Jurkat, Clone E6-1 (cell line): ENCODE data around the gene PHYKPL.
"Not testable (repeated sequence)": the region's sequence is repeated elsewhere in the genome, so short reads cannot be mapped to it uniquely, and the experiment has no call there.

ENCODE experiments used
- DNase-seq: peaks from one replicate; pipeline ENCODE4 v3.0.0-alpha.2; 2011; ENCODE audit warnings: low read depth, low spot score
- H3K4me3 ChIP-seq: 2 replicates; pipeline ENCODE4 v1.5.1; 2011; ENCODE audit warnings: mild to moderate bottlenecking, low read length, control low read depth, moderate library complexity

The PHYKPL gene

GRCh38 chr5:178229111-178229510 lies 3.5 kb downstream of the PHYKPL start:
- H3K4me3 ChIP-seq, DNase-seq: not testable (repeated sequence)

- no peak overlapping the region for H3K4me3 ChIP-seq
- DNase-seq: no peak
These were observed 4.0 kb downstream of the PHYKPL start for GRCh38 chr5:178228609-178229008.

GRCh38 chr5:178227929-178228328 lies 4.7 kb downstream of the PHYKPL start:
- DNase-seq: no peak
- no peak overlapping the region for H3K4me3 ChIP-seq

- DNase-seq: no peak
- H3K4me3 ChIP-seq: no peak overlapping the region
These were observed 5.4 kb downstream of the PHYKPL start for GRCh38 chr5:178227138-178227659.

GRCh38 chr5:178225174-178225573 lies 7.4 kb downstream of the PHYKPL start:
- no peak overlapping the region for H3K4me3 ChIP-seq
- DNase-seq: no peak

- no peak for DNase-seq
These were observed 8.2 kb downstream of the PHYKPL start for GRCh38 chr5:178224403-178224802.

GRCh38 chr5:178223828-178224335 lies 8.7 kb downstream of the PHYKPL start:
- H3K4me3 ChIP-seq: no peak overlapping the region
- no peak for DNase-seq

More at GRCh38 chr5:178224403-178224802, 8.2 kb downstream of the PHYKPL start:
- H3K4me3 ChIP-seq: no peak overlapping the region

GRCh38 chr5:178223196-178223773 lies 9.3 kb downstream of the PHYKPL start:
- H3K4me3 ChIP-seq: no peak overlapping the region
- no peak for DNase-seq

- DNase-seq: no peak
- no peak overlapping the region for H3K4me3 ChIP-seq
These were observed 10.3 kb downstream of the PHYKPL start for GRCh38 chr5:178222292-178222691.

- DNase-seq: no peak
- no peak overlapping the region for H3K4me3 ChIP-seq
These were observed 10.7 kb downstream of the PHYKPL start for GRCh38 chr5:178221853-178222252.

GRCh38 chr5:178221282-178221681 lies 11.3 kb downstream of the PHYKPL start:
- DNase-seq: no peak
- no peak overlapping the region for H3K4me3 ChIP-seq

GRCh38 chr5:178218827-178219226 lies 13.8 kb downstream of the PHYKPL start:
- no peak overlapping the region for H3K4me3 ChIP-seq
- DNase-seq: no peak

GRCh38 chr5:178218237-178218776 lies 14.3 kb downstream of the PHYKPL start:
- DNase-seq: no peak
- H3K4me3 ChIP-seq: no peak overlapping the region

- no peak for DNase-seq
- H3K4me3 ChIP-seq: no peak overlapping the region
These were observed 15.8 kb downstream of the PHYKPL start for GRCh38 chr5:178216779-178217178.

GRCh38 chr5:178216088-178216534 lies 16.5 kb downstream of the PHYKPL start:
- no peak overlapping the region for H3K4me3 ChIP-seq
- no peak for DNase-seq

GRCh38 chr5:178215280-178216002 lies 17.2 kb downstream of the PHYKPL start:
- no peak overlapping the region for H3K4me3 ChIP-seq
- DNase-seq: no peak

- no peak overlapping the region for H3K4me3 ChIP-seq
- no peak for DNase-seq
These were observed 18.3 kb downstream of the PHYKPL start for GRCh38 chr5:178214160-178214803.

- H3K4me3 ChIP-seq: no peak overlapping the region
- DNase-seq: no peak
These were observed 18.9 kb downstream of the PHYKPL start for GRCh38 chr5:178213748-178214151.

GRCh38 chr5:178213003-178213461 lies 19.6 kb downstream of the PHYKPL start:
- DNase-seq: no peak
- no peak overlapping the region for H3K4me3 ChIP-seq
